Endothelial cell of umbilical vein (primary cell): ENCODE data around the gene MRPS23. TPM values are rescaled to one million over a fixed set of nuclear protein-coding genes. Genes with fewer than 3 reads are reported as not detected.

Experiments used
- BruUV-seq: library from RNA; stranded (reverse); fragments of 400-500 nt; replicated peaks from 2 replicates; lab custom pipeline; 2021; lab: Mats Ljungman, UMichigan
- CTCF ChIA-PET: fragments of 300-600, 350-600 bp; sonication (Branson Sonifier 250); formaldehyde crosslinking; loops from one replicate; lab custom pipeline; 2021; ENCODE audit warnings: antibody characterized with exemption, inconsistent platforms; lab: Charles Lee
- POLR2A ChIA-PET: fragments of 300-600, 350-600 bp; sonication (Branson Sonifier 250); formaldehyde crosslinking; loops from one replicate; lab custom pipeline; 2021; ENCODE audit warnings: antibody characterized with exemption, inconsistent platforms; lab: Charles Lee
- DNase-seq: peaks from one replicate; pipeline ENCODE4 v3.0.0-alpha.2; 2011; ENCODE audit warnings: low read depth, low spot score
- FAIRE-seq: peaks from 2 replicates; lab custom pipeline; 2011; peaks lifted over from hg19 to GRCh38; lab: Jason Lieb, UNC
- H2AFZ ChIP-seq: 2 replicates; pipeline ENCODE4 v1.6.0; 2012; ENCODE audit warnings: low read depth, low read length, control low read depth, inconsistent platforms
- H3K27ac ChIP-seq: 2 replicates; pipeline ENCODE4 v1.5.1; 2011; ENCODE audit warnings: low read depth, mild to moderate bottlenecking, control low read depth, low read length, moderate library complexity; ENCODE audit not compliant: insufficient read depth
- H3K27me3 ChIP-seq, 2 experiments: 2 replicates each; pipeline versions ENCODE4 v1.6.0 to v1.6.1; 2011; ENCODE audit warnings: low read length in 2 of 2, mixed read lengths in 1 of 2; ENCODE audit not compliant: control insufficient read depth in 2 of 2, insufficient read depth in 2 of 2
- H3K36me3 ChIP-seq, 2 experiments: 2 replicates in 1 of 2; 3 replicates in 1 of 2; pipeline ENCODE4 v1.5.1; 2011; ENCODE audit warnings: low read length in 2 of 2, mild to moderate bottlenecking in 1 of 2, moderate library complexity in 1 of 2; ENCODE audit not compliant: control insufficient read depth in 2 of 2, insufficient read depth in 2 of 2; ENCODE audit errors: extremely low read depth in 1 of 2
- H3K4me1 ChIP-seq: 3 replicates; pipeline ENCODE4 v1.5.1; 2011; ENCODE audit warnings: mild to moderate bottlenecking, low read length; ENCODE audit not compliant: control insufficient read depth, insufficient read depth; ENCODE audit errors: extremely low read depth
- H3K4me2 ChIP-seq: 2 replicates; pipeline ENCODE4 v1.6.1; 2011; ENCODE audit warnings: low read length, control low read depth, mixed read lengths; ENCODE audit not compliant: insufficient read depth
- H3K4me3 ChIP-seq, 3 experiments: fragments of 200-600 bp in 1 of 3; sonication (generic), shearing (Covaris generic) in 1 of 3; replicated peaks in 1 of 3; 2 replicates each; pipeline ENCODE4 v1.5.1; 2011 to 2016; ENCODE audit warnings: control low read depth in 3 of 3, low read length in 3 of 3, mild to moderate bottlenecking in 2 of 3, inconsistent platforms in 1 of 3, low read depth in 1 of 3, moderate library complexity in 1 of 3; ENCODE audit not compliant: insufficient read depth in 1 of 3
- H3K79me2 ChIP-seq: 2 replicates; pipeline ENCODE4 v1.6.0; 2012; ENCODE audit warnings: low read length, inconsistent platforms; ENCODE audit not compliant: control insufficient read depth, insufficient read depth
- H3K9ac ChIP-seq: replicated peaks from 2 replicates; pipeline ENCODE3; 2011; ENCODE audit warnings: low read length, control low read depth; ENCODE audit not compliant: insufficient read depth; ENCODE audit errors: extremely low read depth
- H3K9me1 ChIP-seq: replicated peaks from 3 replicates; pipeline ENCODE4 v1.6.0; 2011; ENCODE audit warnings: mild to moderate bottlenecking, low read length; ENCODE audit not compliant: control insufficient read depth, insufficient read depth; ENCODE audit errors: extremely low read depth
- H3K9me3 ChIP-seq: replicated peaks from 2 replicates; pipeline ENCODE4 v1.5.1; 2012; ENCODE audit warnings: low read length, inconsistent platforms; ENCODE audit not compliant: control insufficient read depth, insufficient read depth
- H4K20me1 ChIP-seq: replicated peaks from 2 replicates; pipeline ENCODE3; 2011; ENCODE audit warnings: mild to moderate bottlenecking, low read length; ENCODE audit not compliant: control insufficient read depth, insufficient read depth; ENCODE audit errors: extremely low read depth
- EZH2 ChIP-seq: IDR thresholded peaks from 2 replicates; pipeline ENCODE4 v1.6.1; 2012; ENCODE audit warnings: borderline replicate concordance, low read depth, mild to moderate bottlenecking, moderate library complexity, low read length, inconsistent platforms; ENCODE audit not compliant: severe bottlenecking
- FOS ChIP-seq: IDR thresholded peaks from 2 replicates; pipeline ENCODE4 v1.6.1; 2011; ENCODE audit warnings: mild to moderate bottlenecking, low read length, moderate library complexity, borderline replicate concordance; ENCODE audit not compliant: insufficient read depth
- GATA2 ChIP-seq: IDR thresholded peaks from 2 replicates; pipeline ENCODE4 v1.7.0; 2011; ENCODE audit warnings: low read depth, mild to moderate bottlenecking, moderate library complexity, mixed read lengths, low read length; ENCODE audit not compliant: insufficient read length, insufficient read depth
- JUN ChIP-seq: IDR thresholded peaks from 2 replicates; pipeline ENCODE4 v1.6.1; 2011; ENCODE audit warnings: borderline replicate concordance, low read depth; ENCODE audit not compliant: insufficient read length, insufficient read depth
- MYC ChIP-seq: IDR thresholded peaks from one replicate; pipeline ENCODE4 v1.6.1; 2011; ENCODE audit warnings: mild to moderate bottlenecking, low read depth, low read length
- POLR2A ChIP-seq: IDR thresholded peaks from 2 replicates; pipeline ENCODE4 v1.6.1; 2012; ENCODE audit warnings: low read depth, mild to moderate bottlenecking, control low read depth, low read length
- POLR2AphosphoS5 ChIP-seq: IDR thresholded peaks from 2 replicates; pipeline ENCODE4 v1.6.1; 2012; ENCODE audit warnings: low read depth, mild to moderate bottlenecking, control low read depth, low read length, moderate library complexity; ENCODE audit not compliant: insufficient read depth
- dilution Hi-C: fragments of 300-500 bp; cut with MboI; formaldehyde crosslinking; loops from one replicate; pipeline ENCODE4 v1.15.0; 2019; ENCODE audit warnings: low sequenced_read_pairs; ENCODE audit not compliant: extremely low pct_ligation_motif_present
- intact Hi-C: fragments of 100-400 bp; cut with micrococcal nuclease; formaldehyde crosslinking; loops from one replicate; pipeline ENCODE4 v1.10.0; 2022
- polyA plus RNA-seq, 4 experiments: library from polyadenylated mRNA; depleted of rRNA in 3 of 4; stranded (reverse) in 3 of 4; unstranded in 1 of 4; fragments of >200 nt; gene quantifications; 2 replicates each; pipeline versions ENCODE4 v1.2.1 to v1.2.3, GENCODE V29; 2011 to 2012; ENCODE audit warnings: missing spikeins in 1 of 4
- total RNA-seq: library from RNA; stranded (reverse); gene quantifications from 2 replicates; pipeline ENCODE4 v1.2.3, GENCODE V29; 2021
- TF ChIP-seq, protein P1 (sequence below), 2 donors: IDR thresholded peaks; 1 replicate in 1 of 2; 2 replicates in 1 of 2; pipeline ENCODE4 v1.5.1; 2011; ENCODE audit warnings: low read length in 2 of 2, mild to moderate bottlenecking in 2 of 2, moderate library complexity in 2 of 2, control low read depth in 1 of 2, inconsistent platforms in 1 of 2, low read depth in 1 of 2; ENCODE audit not compliant: insufficient read depth in 1 of 2; ENCODE audit errors: extremely low read depth in 1 of 2
- TF ChIP-seq, protein P2 (sequence below): IDR thresholded peaks from 2 replicates; pipeline ENCODE4 v1.6.1; 2011; ENCODE audit not compliant: insufficient read depth, insufficient read length

The MRPS23 gene
- total and polyA plus RNA-seq, 2 donors (not counting 3 experiments of a cell fraction or from before 2014, with no cell fraction given), result 39.9 to 46.2 TPM

DNA sequence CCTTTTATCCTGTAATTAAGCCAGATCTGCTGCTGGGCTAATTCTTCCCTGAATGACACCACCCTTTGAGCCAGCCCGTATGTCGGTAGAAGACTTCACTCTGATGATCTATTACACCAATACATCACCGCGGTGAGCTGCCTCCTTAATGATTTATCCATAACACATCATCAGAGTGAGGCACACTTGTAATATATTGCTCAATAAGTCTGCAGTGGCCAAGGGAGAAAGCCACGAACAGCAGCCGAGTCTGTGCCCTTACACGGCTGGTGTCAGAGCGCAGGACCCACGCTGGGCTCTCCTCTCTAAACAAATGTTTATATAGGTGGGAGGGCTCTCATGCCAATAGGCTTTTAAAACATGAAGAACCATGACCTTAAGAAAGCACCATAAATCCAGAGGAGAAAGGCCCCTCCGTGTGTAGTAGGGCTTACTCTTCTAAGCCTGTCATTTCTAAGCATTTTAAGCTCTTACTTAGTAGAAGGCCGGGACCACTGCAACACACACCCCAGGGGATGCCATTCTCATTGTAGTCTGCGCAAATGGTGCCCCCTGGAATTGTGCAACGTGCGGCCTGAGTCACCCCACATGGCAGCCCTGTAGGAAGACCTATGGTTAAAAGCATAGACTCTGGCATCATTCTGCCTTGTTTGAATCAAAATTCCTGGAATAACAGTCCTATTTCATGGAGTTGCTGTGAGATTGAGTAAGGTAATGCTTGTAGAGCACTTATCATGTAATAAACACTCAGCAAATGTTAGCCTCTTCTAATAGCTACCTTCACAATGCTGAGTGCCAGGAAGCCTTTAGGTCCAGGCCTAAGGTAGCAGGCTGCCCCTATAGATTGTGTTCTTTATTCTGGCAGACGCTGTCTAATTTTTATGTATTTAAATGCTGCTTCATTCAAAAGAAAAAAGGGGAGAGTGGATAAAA, 26.1 kb downstream of the MRPS23 start:
- Histone ChIP-seq H3K27ac (no peak overlapping the region), H3K4me3 (no peak overlapping the region), H3K79me2 (no peaks in the 10 kb centered on the region), H3K4me1 (no peaks in the 10 kb centered on the region), H3K9ac (no peak overlapping the region), H4K20me1 (no peaks in the 10 kb centered on the region), H3K9me3 (no peaks in the 10 kb centered on the region), H3K4me2 (no peak overlapping the region), H3K36me3 (no peaks in the 10 kb centered on the region), H2AFZ (no peak overlapping the region), H3K27me3 (peaks cover 2 to 5% of the 10 kb centered on the region in 2 experiments), H3K9me1 (no peaks in the 10 kb centered on the region)
- ChIA-PET CTCF (interaction anchor here (0.6 to 5.2 kb wide), 2 partner anchors 10 to 54 kb away, joined by 3 to 26 read pairs; no protein-coding TSS in a partner anchor), POLR2A (no interaction called here)
- DNase-seq (no peak), FAIRE-seq (no peak)
- TF ChIP-seq, protein P1, sequence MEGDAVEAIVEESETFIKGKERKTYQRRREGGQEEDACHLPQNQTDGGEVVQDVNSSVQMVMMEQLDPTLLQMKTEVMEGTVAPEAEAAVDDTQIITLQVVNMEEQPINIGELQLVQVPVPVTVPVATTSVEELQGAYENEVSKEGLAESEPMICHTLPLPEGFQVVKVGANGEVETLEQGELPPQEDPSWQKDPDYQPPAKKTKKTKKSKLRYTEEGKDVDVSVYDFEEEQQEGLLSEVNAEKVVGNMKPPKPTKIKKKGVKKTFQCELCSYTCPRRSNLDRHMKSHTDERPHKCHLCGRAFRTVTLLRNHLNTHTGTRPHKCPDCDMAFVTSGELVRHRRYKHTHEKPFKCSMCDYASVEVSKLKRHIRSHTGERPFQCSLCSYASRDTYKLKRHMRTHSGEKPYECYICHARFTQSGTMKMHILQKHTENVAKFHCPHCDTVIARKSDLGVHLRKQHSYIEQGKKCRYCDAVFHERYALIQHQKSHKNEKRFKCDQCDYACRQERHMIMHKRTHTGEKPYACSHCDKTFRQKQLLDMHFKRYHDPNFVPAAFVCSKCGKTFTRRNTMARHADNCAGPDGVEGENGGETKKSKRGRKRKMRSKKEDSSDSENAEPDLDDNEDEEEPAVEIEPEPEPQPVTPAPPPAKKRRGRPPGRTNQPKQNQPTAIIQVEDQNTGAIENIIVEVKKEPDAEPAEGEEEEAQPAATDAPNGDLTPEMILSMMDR (IDR thresholded peaks at IDR 0.05; ENCODE audit: extremely low read depth in 1 of 2, insufficient read depth in 1 of 2, low read depth in 1 of 2, low read length in 2 of 2), result no peak
- TF ChIP-seq POLR2AphosphoS5 (no peak), JUN (no peak), FOS (no peak), GATA2 (no peak), MYC (no peak), EZH2 (no peak), POLR2A (no peak)
- TF ChIP-seq, protein P2, sequence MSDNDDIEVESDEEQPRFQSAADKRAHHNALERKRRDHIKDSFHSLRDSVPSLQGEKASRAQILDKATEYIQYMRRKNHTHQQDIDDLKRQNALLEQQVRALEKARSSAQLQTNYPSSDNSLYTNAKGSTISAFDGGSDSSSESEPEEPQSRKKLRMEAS, result no peak
- dilution Hi-C loops, result no loop called here
- intact Hi-C loops, result no loop called here
- BruUV-seq, result no TSS peak
